HG03457 (cell line): ENCODE measurements around the gene SLC43A2.
A peak's percentile ranks its signal among the peaks of the same experiment; 100 is the strongest.
"Not testable (repeated sequence)": the region's sequence is repeated elsewhere in the genome, so short reads cannot be mapped to it uniquely, and the experiment has no call there.

ENCODE experiments used
- ATAC-seq: cut with Tn5 transposase; IDR thresholded peaks from one replicate; pipeline ENCODE4 v1.9.1; 2021; ENCODE audit warnings: moderate number of reproducible peaks; ENCODE audit not compliant: unreplicated experiment

SLC43A2 gene

DNA sequence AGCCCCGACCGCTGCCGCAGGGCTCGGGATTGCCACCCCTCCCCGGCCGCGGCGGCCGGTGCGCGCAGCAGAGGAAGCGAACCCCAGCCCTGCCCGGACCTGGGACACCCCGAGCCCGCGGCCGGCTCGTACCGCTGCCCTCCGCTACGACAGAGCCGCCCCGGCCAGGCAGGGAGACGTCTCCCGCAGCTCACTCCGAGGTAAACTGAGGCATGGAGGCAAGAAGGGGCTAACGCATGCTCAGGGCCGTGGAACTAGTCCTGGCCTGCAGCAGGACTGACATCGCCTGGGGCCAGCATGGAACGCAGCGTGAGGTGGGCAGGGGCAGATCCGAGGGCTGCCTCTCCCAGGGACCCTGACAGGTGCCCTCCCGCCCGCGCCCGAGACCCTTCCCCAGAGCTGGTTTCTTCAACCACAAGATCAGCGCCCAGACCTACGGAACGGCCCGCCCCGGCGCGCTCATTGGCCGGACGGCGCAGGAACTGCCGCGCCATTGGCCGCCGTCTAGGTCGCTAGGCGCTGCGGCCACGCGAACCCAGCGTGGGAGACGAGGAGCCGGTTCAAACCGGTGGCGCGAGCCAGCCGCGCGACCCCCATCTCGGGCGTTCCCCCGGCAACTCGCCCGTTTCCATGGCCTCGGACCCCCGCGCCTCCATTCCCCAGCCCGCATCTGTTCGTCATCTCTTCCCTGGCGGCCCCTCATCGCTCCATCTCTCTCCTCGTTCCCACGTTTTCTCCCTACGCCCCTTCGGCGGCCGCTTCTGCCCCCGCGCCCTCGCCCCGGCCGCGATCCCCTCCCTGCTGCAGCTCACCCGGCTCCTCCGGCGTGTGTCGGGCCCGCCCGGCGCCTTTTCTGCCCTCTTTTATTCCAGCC is at the start of gene SLC43A2:
Gene SLC43A2 (minus strand): TSS at position 853 of the 874 bp plus-strand sequence. CDS start 960 bp downstream, outside the sequence.
- no peak for ATAC-seq

DNA sequence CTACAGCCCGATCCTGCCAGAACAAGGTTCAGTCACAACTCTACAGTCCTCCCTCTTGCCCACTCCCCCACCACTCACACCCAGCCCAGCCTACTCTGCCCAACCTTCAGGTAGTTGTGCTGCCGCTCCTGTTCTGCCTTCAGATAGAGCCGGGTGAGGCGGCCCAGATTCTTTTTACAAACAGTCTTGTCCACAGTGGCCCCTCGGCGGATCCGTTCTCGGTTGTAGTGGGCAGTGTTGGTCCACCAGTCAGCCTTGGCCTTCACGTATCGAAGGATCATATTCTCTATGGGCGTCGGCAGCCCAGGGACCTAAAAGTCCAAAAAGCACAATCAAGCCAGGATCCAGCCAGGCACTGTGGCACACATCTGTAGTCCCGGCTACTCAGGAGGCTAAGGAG is 47.8 kb upstream of the SLC43A2 start:
- no peak for ATAC-seq

DNA sequence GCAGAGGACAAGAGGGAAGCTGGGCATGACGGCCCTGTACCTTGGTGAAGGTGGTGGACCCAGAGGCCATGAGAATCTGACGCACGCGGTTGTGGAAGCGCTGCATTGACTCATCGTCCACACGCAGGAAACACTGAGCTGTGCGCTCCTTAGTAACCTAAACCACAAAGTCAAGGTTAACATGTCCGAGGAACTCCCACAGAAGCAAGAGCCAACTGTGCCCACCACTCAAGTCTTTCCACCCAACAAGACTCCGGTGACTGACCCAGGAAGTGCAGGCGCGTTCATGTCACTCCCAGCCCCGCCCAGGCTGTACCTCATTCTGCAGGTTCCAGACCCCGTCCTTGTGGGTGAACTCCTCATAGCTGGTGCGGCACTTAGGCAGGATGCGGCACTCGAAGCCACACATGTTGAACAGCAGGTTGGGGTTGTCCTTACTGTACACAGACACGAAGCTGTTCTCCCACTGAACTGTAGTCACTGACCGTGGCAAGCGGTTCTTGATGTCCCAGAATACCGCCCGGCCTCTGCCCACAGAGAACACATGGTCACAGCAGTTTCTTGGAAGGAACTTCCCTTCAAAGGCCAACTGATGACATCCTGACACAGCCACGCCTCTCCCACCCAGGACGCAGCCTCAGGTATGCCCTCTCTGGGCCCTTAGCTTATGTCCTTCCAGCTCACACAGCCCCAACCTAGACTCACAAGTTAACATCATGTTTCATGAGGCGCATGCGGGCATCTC is 44.6 kb upstream of the SLC43A2 start:
- no peak for ATAC-seq

DNA sequence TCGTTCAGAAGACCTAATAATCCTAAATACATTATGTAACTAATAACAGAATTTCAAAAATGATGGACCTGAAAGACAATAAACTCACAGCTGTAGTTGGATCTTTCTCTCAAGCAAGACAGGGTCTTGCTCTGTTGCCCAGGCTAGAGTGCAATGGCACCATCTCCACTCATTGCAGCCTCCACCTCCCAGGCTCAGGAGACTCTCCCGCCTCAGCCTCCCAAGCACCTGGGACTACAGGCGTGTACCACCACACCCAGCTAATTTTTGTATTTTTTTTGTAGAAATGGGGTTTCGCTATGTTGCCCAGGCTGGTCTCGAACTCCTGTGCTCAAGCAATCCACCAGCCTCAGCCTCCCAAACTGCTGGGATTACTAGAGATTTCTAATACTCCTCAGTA is 35.3 kb upstream of the SLC43A2 start:
- ATAC-seq = not testable (repeated sequence)

GRCh38 chr17:1661045-1661444 is 32.4 kb upstream of the SLC43A2 start:
- ATAC-seq = no peak

GRCh38 chr17:1658100-1658499 is 29.5 kb upstream of the SLC43A2 start:
- ATAC-seq = no peak

DNA sequence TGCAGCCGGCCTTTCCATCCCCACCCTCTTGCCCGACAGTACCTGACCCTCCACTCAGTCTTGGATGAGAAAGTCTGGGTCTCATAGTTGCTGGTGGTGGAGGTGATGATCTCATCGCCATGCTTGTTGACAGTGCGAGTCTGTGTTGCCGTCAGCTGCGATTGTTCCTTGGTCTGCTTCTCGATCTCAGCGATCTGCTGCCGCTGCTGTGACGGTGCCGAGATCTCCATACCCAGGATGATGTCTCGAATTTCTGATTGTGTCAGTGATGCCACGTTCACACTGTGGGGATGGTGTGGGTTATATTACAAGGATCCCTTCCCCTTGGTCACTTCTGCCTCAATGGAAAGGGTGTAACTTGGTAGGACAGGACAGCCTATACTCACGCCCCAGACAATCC is 25.1 kb upstream of the SLC43A2 start:
- no peak for ATAC-seq

DNA sequence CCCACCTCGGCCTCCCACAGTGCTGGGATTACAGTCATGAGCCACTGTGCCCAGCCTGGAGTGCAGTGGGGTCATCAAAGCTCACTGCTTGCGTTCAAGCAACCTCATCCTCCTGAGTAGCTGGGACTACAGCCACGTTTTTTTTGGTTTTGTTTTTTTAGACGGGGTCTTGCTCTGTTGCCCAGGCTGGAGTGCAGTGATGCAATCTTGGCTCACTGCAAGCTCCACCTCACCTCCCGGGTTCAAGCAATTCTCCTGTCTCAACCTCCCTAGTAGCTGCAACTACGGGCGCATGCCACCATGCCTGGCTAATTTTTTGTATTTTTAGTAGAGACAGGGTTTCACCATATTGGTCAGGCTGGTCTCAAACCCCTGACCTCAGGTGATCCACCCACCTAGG is 24.2 kb upstream of the SLC43A2 start:
- not testable (repeated sequence) for ATAC-seq

GRCh38 chr17:1651559-1651844 is 22.9 kb upstream of the SLC43A2 start:
- ATAC-seq = no peak

- no peak for ATAC-seq
Observed at GRCh38 chr17:1650731-1651558, 22.3 kb upstream of the SLC43A2 start.

- ATAC-seq = no peak
Observed at GRCh38 chr17:1649844-1650501, 21.3 kb upstream of the SLC43A2 start, which contains the start of gene RILP. Gene RILP (minus strand): TSS chr17:1649866. CDS start chr17:1649804, 62 bp downstream.

GRCh38 chr17:1648963-1649843 is 20.6 kb upstream of the SLC43A2 start:
- ATAC-seq = peak; percentile 52

DNA sequence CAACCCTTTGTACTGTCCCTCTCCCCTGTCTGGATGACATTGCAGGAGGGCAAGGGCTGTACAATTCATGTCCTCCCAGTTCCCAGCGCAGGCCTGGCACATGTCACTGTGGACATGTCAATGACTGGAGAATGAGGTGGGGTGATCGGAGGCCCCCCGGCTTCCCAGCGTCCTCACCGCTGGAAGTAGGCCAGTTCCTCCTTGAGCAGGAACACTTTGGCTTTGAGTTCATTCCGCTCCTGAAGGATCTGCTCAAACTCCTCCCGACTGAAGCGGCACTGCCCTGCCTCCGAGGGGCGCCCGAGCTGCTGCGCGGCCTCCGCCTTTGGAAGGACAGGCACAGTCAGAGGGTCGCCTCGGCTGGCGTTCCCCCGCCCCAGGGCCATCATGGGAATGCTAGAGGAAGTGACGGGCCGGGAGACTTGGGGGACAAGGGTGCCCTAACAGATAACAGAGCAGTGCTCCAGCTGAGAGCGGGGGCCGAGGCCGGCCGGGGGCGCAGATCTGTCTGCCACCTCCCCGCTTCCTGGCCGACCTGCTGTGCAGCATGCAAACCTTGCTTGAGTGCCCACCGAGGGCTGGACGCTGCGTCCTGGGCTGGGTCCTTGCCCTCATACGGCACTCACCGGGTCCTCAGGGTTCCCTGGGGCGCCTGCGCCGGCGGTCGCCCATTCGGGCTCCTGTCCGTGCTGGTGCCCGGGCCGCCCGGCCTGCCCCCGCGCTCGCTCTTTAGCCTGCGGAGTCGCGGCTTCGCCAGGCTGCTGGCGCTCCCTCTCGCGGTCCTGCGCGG is 19.7 kb upstream of the SLC43A2 start:
- ATAC-seq = no peak

DNA sequence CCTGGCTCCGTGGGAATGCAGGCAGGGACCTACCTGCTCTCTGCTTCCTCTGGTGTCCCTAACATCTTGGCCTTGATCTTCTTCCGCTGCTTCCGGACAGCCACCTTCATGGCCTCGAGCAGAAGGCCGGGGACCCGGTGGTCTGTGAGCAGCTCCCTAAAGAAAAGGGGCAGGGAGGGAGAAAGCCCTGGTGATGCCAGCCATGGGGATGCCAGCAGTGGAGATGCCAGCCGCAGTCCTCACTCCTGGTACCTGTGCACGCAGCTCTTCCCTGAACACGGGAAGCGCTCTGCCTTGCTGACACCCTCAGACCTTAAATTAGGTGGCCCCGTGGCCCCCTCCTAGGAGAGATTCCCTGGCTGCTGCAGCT is 19.2 kb upstream of the SLC43A2 start:
- ATAC-seq = no peak

- ATAC-seq = no peak
Observed at GRCh38 chr17:1646199-1646875, 17.7 kb upstream of the SLC43A2 start.

DNA sequence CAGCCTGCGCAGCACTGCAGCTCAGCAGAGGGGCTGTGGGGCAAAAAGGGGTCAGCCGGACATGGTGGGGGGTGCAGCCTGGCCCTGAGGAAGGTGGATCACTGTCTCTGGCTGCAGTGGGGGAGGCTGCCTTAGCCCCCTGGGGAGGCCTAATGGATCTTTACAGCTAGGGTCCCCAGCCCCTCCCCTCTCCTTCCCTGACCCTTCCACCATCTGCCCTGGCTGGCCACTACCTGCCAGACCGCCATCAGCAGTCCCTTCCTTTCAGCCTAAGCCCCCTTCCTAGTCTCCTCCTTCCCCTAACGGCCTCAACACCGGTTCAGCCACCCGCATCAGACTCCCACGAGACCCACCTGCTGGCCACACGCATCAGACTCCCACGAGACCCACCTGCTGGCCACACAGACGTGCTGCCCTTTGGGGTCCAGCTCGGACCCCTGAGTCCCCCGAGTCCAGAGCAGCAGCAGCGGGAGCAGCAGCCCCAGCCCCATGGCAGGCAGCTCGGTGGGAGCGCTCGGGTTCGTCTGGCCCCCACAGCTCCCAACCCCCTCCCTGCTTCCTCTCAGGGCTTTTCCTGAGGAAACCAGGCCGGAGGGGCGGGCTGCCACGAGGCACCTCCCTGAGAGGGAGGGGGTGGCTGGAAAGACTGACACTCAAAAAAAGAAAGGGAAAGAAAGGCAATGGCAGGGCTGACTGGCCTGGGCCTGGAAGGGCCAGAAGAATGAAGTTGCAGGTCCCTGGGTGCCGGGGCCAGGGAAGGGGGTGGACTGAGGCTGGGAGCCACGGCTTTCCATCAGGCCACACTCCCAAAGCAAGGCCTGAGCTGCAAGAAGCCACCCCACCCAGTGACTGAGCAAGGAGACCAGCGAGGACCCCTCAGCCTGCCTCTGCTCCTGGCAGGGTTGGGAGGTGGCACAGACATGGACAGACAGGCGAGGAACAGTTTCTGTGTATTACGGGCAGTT is 16.9 kb upstream of the SLC43A2 start, which contains the start of gene SCARF1:
Gene SCARF1 (minus strand): TSS at position 526 of the 965 bp plus-strand sequence. CDS start 35 bp downstream, at position 491.
- ATAC-seq = no peak

- no peak for ATAC-seq
Observed at GRCh38 chr17:1644493-1645206, 16.0 kb upstream of the SLC43A2 start.
